GM18861 (cell line): ENCODE results near the gene KIF26B.

Source experiments
- ATAC-seq: cut with Tn5 transposase; IDR thresholded peaks from one replicate; pipeline ENCODE4 v1.9.1; 2021; ENCODE audit not compliant: unreplicated experiment

KIF26B gene

GRCh38 chr1:245484176-245484575 lies 329.4 kb downstream of the KIF26B start:
- no peak for ATAC-seq

- no peak for ATAC-seq
These were observed 331.2 kb downstream of the KIF26B start for GRCh38 chr1:245485996-245486395.

GRCh38 chr1:245486775-245487470 lies 332.1 kb downstream of the KIF26B start:
- no peak for ATAC-seq

GRCh38 chr1:245488346-245489129 lies 333.8 kb downstream of the KIF26B start:
- ATAC-seq = no peak

- ATAC-seq = no peak
These were observed 335.1 kb downstream of the KIF26B start for GRCh38 chr1:245489838-245490237.

DNA sequence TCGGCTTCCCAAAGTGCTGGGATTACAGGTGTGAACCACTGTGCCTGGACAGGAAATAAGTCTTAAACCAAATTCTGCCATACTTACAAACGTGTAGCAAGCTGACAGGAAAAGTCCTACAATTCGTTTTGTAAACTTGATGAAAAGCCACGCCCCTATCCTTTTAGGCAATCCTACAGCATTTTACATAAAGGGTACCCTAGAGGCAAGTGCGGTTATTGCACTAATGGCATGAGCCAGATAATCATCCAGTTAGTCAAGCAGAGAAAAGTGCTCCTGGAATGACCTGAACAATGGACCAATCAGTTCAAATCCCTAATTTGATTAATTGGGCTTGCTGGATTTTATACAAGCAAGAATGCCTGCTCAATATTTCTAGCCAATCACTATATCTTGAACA lies 338.2 kb downstream of the KIF26B start:
- no peak for ATAC-seq

DNA sequence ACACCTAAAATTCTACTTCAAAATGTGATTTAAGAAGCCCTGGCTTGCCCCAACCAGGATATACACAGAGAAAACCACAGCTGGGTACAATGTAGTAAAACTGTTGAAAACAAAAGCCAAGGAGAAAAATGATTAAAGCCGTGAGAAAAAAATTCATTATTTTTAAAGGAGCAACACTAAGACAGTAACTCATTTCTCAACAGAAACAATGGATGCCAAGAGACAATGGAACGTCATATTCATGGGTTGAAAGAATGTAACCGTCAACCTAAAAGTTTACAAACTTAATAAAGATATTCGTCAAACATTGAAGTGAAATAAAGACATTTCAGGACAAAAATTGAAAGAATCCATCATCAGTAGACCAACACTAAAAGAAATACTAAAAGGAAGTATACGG lies 340.9 kb downstream of the KIF26B start:
- ATAC-seq = no peak

- no peak for ATAC-seq
These were observed 345.8 kb downstream of the KIF26B start for GRCh38 chr1:245500546-245500945.

DNA sequence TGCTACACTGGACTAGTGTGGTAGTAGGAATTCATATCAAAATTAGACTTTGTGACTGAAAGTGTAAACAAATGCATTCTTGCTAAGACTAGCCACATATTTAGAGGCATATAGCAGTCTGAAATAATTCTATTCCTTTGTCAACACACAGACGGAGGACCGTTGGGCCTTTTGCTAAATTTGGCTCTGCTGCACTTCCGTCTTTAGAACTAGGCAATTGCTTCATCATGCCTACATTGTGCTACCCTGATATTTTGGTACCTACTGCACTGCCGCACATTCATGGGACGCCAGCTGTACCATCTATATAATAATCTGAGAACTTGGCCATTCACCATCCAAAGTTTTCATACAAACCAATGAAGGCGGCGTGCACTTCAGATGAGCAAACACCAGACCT lies 346.8 kb downstream of the KIF26B start:
- ATAC-seq = no peak

GRCh38 chr1:245503548-245503947 lies 348.8 kb downstream of the KIF26B start:
- ATAC-seq = no peak

GRCh38 chr1:245510144-245510543 lies 355.4 kb downstream of the KIF26B start:
- ATAC-seq = no peak

DNA sequence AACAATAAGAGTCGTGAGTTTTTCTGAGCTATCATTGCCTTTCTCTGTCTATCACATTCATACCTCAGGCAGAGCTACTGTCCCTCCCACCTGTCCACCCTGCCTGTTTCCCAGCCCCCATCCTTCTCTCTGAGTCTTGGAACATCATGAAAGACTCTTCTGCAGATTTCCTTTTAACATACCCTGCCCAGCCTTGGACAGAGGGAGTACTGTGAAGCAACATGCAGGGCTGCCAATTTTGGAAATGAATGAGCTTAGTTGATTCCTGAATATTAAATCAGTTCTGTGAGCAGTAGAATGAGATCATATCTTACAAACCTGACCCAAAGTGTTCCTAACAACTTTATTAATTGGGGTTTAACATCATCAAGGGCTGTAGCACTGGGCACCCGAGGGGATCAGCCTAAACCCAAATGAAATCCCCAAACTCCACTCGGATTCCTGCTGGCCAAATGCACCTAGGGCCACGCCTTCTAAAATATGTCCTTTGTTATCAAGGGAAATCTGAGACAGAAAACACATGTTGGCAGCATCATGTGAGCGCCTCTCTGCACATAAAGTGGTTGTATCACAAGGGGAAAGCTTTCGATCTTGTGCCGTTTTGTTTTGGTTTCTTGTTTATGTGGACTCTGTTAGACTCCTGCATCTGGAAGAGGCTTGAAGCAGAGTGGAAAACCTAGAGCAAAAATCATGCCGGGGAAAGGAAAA lies 357.6 kb downstream of the KIF26B start:
- ATAC-seq = no peak

GRCh38 chr1:245512980-245513578 lies 358.3 kb downstream of the KIF26B start:
- no peak for ATAC-seq

DNA sequence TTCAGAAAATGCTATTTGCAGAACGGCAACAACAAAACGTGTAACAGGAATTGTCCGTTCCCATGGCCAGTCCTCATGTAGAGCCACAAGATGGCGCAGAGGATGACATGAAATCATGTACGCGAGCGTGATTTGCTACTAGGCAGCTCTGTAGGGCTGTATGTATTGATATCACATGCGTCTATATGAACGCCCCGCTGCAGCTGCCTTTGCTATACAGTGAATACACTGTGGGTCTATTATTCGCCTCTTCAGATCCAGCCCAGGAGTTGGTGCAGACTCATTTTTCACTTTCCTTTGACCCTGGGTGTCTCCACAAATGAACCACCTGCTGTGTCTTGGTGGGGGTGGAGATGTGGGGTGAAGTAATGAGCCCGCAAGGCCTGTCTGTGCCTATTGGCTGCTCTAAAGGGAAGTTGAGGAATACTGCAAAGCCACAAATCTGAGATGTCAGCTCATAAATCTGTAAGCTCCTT lies 361.5 kb downstream of the KIF26B start:
- ATAC-seq = no peak

GRCh38 chr1:245520611-245521010 lies 365.8 kb downstream of the KIF26B start:
- ATAC-seq = no peak

GRCh38 chr1:245526141-245526540 lies 371.4 kb downstream of the KIF26B start:
- ATAC-seq = no peak

DNA sequence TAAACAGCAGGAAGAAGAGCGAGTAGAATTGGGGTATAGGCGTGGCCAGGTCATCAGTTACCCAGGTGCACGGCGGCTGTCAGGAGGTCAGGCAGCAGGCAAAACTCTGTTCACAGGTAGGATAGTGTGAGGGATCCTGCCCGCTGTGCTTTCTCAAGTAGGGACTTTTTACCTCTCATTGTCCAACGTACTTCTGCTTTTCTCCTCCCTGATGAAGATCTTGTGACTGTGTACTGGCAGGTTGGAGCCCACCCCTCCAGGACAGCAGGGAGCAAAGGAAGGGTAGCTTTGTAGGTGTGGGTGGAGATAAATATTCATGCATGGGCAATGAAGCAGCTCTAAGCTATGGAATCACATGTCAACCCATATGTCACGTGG lies 373.5 kb downstream of the KIF26B start:
- no peak for ATAC-seq

DNA sequence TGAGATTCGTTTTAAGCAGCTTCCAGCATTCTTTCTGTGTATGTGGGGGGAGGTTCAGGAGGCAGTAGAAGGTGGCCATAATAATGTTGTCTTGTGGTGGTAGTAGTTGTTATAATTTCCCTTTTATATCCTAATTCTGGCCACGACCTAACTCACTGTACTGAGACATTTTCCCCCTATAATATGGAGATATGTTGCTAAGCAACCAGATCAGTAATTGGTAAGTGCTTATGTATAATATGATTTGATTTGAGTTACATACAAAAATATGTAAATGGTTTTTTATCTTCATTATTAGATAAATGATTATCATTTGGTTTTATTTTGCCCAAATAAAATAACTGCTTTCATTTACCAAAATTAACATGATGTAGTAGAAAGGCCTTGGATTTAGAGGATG lies 376.2 kb downstream of the KIF26B start:
- no peak for ATAC-seq

DNA sequence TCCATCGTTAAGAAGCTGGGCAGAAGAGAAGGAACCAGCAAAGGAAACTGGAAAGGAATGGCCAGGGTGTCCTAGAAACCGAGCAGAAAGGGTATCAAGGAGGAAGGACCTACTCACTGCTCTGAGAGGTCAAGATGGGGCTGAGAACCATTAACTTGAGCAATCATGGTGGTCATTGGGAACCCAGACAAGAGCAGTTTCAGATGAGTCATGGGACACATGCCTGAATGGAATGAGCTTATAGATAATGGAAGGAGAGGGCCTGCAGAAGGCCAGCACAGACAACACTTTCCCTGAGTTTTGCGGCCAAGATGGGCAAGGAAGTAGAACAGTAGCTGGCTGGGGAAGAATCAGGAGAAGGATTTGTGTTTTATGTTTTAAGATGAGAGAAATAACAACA lies 383.2 kb downstream of the KIF26B start:
- no peak for ATAC-seq

- no peak for ATAC-seq
These were observed 383.9 kb downstream of the KIF26B start for GRCh38 chr1:245538671-245539070.

DNA sequence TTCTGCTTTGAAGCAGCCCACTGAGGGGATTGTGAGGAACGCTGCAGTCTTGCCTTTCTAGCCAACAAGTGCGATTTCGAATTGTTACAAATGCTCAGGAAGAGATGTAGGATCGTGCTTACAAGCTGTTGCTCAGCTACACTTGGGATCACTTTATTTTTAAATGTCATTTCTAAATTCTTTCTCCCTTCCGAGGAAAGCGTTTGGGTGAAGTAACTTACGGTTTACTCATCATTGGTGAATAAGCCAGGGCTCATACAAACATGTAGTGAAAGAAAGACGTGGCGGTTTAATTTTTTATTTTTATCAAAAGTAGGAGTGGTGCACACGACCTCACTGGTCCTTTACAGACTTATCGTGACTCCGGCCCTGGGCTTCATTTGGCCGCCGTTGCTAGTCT lies 386.6 kb downstream of the KIF26B start:
- ATAC-seq = no peak
